Occipital lobe (tissue), 2 donors: Measurements from ENCODE around the gene ZCCHC24. TPM values are rescaled to one million over a fixed set of nuclear protein-coding genes. Genes with fewer than 3 reads are reported as not detected.

Source experiments
- DNase-seq: peaks from one replicate; lab custom pipeline; 2025; lab: John Stamatoyannopoulos, UW
- total RNA-seq: library from RNA; depleted of rRNA; stranded (reverse); fragments of >200 nt; gene quantifications from one replicate; pipeline ENCODE4 v1.2.3, GENCODE V29; 2014

Gene ZCCHC24
- total RNA-seq, 1 donor from 2014 or later = 6.2 TPM

DNA sequence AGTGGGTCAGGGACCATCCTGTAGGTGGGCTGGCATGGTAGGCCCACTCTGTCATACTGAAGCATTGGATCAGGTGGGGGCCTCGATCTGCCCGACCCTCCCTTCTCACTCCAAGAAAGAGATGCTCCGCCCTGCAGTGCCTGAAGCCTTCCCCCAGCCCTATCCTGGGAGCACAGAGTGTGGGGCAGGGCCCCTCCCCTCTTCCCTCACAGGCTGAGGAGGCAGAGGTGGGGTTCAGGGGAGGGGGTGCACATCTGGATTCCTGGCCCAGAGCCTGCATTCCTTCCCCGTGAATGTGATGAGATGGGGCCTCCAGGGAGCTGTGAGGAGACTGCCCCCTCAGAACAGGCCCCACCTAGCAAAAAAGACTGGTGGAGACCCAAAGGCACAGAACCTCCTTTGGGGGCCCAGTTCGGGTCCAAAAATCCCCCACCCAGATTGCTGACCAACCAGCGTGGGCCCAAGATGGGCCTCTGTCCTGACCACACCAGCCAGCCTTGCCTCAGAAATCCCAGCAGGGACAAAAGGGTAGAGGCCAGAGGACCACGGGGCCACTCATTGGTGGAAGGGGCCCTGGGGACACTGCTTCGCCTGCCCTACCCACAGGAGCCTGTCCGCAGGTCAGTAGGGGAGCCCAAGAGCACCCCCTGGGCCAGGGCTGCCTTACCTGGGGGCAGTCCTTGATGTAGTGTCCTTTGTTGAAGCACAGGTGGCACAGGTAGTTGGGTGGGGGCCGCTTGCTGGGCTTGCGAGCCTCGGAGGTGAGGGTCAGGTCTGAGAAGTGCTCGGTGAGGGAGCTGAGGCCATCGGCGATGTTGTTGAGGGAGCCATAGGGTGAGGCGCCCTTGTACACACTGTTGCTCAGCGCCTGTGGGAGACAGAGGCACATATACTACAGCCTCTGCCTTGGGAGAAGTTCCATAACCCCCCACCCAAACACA lies 13.3 kb downstream of the ZCCHC24 start:
- DNase-seq = no peak

DNA sequence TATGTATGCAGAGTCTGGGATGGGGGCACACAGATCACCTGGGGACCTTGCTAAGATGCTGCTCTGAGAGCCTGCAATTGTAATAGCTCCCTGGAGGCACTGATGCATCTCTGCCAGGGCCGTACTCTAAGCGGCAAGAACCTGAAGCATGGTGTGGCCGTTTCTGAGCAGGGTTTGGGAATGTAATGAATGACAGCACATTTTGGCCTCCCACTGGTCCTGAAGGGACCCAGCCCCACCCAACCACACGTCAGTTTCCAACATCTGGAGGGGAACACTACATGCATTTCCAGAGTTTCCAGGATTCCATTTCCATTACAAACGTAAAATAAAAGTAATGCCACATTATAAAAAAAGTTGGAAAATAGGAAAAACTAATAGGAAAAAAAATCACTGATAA lies 14.0 kb downstream of the ZCCHC24 start:
- DNase-seq = no peak

DNA sequence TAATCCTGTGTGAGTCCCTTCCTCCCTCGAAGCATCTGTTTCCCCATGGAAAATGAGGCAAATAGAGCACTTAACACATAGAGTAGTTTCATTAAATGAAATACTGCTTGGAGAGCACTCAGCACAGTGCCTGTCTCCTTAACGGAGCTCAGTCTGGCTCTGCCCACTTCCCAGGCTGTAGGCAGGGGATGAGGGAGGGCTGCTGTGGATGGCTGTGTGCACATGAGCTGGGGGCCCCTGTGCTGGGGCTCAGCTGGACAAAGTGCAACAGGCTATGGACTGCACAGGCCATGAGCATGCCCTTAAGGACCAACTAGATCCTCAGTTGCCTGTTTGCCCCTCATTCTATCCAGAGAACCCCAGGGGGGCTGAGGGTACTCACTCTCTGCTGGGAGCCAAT lies 14.5 kb downstream of the ZCCHC24 start:
- no peak for DNase-seq

DNA sequence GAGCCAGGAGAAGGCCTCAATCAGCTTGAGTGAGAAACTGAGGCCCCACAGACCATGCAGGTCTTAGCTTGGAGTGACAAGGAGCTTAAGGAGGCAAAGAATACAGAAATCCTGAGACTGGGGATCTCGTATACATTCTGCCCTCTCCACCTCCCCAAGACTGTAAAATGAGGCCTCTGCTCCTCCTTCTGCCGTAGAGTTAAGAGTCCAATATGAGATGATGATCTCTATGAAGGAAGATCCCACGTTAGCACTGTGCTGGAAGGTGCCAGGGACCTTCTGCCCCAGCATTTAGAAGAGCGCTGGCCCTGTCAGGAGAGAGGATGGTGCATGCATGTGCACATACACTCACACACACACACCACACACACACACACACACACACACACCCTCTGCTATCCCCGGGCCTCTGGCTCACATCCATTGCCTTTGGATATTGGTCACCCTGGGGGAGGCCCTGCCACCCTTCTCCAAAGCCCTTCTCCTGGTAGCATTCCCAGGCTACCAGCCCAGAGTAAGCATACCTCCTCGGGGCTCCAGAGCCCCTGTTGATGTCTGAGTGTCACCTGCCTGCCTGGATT lies 15.0 kb downstream of the ZCCHC24 start:
- no peak for DNase-seq

DNA sequence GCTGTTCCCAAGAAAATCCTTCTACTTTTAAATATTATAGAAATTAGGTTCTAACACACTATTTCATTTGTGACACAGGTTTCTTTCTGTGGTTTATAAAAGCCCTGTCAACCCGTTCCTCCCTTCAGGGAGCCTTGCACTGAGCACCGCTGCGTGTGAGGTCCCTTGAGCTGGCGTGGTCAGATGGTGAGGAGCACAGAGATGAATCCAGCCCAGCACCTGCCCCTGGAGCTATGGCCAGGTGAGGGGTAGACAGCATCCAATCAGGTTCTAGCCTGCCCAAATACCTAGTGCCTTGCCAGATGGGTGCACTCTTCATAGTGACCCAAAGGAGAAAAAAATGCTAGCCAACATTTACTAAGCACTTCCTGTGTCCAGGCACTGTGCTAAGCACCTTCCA lies 15.7 kb downstream of the ZCCHC24 start:
- DNase-seq = no peak

DNA sequence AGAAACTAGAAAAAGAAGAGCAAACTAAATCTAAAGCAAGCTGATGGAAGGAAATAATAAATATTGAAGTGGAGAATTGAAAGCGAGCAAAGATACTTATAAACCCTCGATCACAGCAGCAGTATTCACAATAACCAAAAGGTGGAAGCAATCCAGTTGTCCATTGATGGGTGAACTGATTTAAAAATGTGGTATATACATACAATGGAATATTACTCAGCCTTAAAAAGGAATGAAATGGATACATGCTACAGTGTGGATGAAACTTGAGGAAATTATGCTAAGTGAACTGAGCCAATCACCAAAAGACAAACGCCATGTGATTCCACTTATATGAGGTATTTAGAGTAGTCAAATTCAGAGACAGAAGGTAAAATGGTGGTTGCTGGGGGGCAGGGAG lies 17.5 kb downstream of the ZCCHC24 start:
- DNase-seq = no peak

DNA sequence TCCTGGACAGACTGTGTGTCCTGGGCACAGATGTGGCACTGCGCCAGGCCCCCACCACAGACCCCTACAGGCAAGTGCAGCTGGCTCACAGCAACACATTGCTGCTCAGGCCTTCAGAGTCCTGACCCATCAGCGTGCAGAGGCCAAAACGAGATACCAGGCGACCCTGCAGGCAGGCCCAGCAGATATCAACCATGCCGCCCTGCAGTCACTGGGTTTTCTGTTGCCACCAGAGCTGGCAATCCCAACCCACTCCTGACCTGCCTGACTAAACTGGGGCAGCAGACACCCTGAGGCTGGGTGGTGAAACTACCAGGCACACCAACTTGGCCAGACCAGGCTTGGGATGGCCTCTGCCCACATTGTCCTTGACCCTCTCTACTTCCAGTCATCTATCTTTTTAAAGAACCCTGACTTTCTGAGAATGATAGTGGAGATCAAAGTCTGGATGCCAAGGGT lies 20.3 kb downstream of the ZCCHC24 start:
- no peak for DNase-seq

DNA sequence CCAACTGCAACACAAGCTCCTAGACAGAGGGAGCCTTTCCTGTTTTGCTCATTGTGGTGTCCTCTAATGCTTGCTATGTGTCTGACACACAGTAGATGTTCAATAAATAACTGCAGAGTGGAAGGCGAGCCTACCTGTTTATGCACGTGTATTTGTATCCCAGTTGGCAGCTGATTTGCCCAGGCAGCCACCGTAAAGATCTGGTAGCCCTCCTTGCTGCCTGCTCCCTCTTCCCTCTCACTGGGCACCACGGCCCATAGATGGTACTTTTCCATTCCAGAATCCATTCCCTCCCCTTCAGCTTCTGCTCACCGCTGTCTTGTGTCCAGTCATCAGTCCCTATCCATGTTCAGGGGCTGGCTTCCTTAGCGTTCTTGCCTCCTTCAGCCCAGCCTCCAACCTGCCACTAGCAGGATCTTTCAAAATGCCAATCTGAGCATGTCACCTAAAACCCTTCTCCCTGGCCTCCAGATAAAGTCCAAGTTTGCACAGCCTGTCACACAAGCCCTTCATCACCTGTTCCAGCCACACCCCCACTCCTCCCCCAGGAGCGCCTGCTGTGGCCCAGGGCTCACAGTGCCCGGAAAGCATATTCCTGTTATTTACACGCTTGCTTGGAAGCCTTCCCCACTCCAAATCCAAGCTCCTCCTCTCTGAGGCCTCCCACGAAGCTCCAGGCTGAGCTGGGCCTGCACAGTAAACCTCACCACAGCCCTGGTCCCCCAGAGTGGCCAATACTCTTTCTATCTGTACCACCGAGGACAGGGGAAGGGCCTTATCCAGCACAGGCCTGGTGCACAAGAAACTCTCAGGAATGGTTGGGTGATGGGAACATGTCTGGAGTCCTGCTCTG lies 21.0 kb downstream of the ZCCHC24 start:
- DNase-seq = no peak

DNA sequence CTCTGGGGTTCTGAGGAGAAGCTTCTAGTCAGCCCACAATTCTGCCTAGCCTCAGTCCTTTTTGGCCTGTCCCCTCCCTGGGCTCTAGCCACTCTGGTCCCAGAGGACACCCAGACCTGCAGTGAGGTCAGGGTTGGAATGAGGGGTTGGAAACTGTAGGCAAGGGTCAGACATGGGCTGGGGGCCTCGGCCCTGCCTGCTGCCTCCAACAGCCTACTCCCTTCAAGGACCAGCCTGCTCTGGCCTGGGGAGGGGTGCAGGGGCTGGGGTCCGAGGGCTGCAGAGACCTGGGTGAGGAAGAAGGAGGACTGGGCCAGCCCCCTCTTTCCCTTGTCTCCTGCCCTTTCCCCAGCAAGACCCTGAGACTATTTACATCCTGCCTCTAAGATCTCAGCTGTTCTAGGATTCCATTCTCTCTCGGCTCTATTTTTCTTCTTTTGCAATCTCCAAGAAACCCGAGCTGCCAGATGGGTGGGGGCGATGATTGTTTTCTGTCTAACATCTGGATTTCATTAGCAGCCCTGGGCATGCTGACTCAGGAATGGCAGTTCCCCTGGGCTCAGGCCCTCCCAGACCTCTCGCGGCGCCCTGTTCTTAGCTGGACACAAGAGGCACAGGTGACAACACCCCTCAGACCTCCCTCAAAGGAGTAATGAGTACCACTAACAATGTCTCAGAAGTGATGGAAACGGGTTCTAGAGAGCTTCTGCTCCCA lies 23.1 kb downstream of the ZCCHC24 start:
- no peak for DNase-seq

DNA sequence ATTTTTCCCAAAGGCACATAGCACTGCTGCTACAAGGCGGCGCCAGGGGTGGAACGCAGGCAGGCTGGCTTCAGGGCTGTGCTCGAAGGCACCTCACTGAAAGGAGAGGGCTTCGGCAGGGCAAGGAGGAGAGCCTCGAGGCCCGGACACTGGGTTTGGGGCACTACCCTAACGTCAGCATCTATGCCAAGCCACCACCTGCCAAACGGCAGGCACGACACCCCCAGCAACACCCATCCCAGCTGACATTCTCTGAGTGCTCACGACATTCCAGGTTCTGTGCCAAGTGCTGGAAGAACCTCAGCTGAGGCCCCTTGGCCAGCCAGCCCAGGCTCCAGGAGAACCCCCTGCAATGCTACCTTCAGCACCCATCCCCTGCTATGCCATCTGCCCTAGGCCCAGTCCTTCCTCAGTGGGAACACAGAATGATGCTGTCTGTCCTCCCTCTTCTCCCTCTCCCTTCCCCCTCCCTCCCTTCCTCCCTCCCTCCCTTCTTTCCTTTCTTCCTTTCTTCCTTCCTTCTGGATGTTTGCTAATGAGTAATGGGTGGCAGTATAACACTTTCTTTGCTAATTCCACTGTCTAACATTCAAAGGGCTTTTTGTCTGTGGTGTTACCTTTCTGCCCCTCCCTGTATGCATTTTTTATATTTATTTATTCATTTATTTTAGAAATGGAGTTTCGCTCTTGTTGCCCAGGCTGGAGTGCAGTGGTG lies 24.3 kb downstream of the ZCCHC24 start:
- DNase-seq = no peak

DNA sequence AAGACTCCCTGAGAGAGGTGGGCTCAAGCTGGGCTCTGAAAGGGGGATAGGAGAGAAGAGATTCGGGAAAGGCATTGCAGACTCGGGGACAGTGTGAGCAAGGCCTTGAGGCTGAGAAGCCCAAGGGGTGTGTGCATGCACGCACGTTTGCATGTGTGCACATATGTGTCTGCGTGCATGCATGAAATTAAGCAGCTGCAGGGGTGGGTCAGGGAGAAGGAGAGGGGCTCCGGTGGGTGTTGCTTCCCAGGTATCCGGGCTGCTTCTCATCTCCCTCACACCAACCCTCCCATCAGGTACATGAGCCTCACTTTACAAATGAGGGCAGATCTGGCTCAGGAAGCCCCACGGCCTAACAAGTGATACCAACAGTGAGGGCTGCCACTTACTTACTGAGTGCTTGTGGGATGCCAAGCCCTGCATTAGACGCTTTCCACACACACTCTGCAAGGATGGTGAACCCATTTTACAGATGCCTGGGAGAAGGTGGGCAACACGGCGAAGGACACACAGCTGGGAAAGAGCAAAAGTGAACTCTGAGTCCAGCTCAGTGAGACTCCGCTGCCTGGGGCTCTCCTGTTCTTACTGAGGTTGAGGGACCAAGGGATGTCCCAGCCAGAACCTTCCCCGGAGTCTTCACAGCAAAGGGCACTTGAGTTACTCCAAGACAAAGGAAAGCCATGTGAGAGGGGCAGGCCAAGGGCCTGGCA lies 26.4 kb downstream of the ZCCHC24 start:
- DNase-seq = no peak

DNA sequence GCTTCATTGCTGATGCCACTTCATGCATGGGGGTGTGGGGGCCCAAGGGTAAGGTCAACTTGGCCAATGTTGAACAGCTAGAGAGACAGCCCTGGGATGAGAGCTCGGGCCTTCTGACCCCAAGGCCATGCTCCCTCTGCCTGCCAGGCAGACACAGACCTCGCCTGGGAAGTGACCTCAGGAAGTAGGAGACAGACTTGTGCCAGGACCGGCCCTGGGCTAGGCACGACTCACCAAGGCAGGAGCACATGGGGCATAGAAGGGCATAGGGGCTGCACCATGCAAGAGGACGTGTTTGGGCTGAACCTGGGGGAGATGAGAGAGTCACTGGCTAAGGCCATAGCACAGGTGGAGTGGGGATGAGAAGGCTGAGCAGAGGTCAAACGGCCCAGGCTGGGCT lies 27.1 kb downstream of the ZCCHC24 start:
- no peak for DNase-seq

DNA sequence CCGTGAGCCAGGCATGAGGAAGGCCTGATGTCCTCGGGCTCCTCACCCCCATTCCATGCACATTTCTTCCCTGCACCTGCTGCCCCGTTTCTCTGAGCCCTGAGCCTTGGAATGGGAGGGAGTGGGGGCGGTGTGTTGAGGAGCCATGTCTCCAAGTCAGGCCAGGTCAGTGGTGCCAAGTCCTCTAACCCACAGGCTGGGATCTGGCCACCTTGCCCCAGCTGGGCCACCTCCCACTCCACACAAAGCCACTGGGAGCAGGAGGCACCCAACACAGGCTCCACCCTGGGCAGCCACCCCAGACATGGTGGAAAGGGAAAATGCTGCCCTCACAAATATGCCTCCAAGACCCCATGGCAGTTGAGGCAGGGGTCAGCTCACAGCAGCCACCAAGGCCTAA lies 27.7 kb downstream of the ZCCHC24 start:
- no peak for DNase-seq

DNA sequence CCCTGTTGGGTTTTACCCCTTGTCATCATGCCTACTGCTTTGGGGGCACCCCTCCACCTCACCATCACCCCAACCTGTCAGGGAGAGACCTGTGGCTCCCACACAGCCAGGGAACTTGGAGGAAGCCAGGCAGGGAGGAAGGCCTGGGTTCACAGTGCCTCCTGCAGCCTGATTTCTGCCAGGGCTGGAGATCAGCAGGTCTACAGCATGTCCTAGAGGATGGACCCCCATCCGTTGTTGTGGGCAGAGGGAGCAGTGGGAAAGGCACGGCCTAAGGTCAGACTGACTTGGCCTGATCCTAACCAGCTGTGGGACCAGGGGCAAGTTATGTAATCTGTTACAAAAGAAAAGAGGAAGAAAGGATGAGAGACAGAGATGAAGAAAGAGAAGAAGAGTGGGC lies 28.2 kb downstream of the ZCCHC24 start:
- DNase-seq = no peak

DNA sequence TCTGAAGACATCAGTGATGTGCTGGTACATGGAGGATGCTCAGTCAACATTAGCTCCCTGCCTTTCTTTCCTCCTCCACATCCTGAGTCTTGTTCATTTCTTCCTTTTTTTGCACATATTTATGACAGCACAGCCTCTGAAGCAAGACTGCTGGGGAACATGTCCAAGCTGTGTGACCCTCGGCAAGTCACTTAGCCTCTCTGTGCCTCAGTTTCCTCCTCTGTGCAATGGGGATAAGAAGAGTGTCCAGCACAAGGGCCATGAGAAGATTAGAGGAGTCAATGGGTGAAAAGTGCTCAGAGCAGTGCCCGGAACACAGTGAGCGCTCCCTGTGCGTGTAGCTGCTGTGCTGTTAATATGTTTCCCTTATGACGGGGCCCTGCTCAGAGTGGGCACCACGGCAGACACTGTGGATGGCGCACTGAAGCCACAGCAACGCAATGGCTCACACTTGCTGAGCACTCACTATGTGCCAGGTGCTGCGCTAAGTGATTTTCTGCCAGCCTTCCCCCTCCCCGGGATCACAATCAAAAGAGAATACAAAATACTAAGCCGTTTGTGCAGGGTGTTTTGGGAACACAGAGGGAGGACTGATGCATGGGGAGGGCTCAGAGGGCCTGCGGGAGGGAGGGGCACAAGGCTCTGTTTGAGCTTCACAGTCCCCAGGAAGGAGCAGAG lies 28.7 kb downstream of the ZCCHC24 start:
- no peak for DNase-seq

DNA sequence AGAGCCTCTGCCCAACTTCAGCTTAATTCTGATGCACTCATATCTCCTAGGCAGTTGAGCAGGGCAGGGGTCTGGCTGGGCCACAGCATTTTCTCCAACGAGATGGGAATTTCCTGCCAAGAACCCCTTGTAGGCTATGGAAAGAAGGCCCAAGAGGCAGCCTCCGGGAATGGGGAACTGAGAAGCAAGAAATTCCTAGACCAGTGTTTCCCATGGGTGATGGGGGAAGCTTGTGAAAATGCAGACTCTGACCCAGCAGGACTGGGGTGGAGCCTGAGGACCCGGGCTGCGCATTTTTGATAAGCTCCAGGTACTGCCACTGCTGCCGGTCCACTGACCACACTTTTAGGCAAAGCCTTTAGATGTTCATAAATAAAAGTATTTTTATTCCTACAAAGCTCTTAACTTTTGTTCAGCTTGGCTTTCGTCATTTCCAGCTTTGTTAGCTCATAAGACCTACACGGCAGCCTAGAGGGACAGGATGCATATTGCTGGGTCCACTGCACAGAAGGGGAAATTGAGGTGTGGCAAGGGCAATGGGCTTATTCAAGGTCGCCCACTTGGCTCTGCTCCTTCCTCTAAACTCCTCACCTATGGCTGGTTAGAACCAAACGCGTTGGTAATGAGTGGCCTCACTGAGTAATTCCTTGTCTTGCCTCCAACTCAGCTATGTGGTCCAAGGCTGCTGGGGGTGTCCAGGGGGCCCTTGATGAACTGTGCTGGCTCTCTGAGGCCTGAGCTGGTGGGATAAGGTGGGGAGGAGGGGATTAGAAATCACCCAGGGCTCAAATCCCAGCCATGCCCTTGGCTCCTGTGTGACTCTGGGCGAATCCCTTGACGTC lies 29.5 kb downstream of the ZCCHC24 start:
- no peak for DNase-seq

DNA sequence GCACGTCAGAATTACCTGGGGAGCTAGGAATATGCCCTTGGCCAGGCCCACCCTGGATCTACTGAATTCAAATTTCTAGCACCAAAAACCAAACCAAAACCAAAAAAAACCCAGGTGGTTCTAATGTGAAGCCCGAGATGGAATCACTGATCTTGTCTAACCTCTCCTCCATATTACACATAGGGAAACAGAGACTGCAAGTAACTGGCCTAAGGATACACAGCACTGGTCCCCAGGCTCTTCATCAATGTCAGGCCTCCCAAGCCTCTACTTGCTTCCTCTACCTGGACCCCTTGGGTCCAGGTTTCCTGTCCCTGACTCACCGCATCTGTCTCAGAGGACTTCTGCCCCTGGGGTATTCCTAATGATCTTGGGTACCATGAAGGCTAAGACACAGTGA lies 30.7 kb downstream of the ZCCHC24 start:
- DNase-seq = no peak

DNA sequence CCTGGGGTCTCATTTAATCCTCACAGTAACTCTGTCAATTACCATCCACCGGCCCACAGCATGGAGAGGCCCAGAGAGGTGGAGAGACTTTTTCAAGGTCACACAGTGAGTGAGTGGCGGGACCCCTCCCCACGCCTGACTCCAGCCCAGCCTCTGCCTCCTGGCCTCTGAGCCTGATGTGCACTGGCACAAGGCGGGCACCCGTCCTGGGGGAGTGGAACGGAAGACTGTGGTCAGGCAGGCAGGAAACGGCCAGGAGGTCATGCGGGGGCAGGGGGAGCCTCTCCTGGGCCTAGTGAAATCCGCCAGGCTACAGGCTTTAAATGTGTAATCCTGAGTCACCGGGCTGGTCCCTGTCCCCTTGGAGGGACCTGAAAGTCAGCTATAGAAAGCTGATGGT lies 32.2 kb downstream of the ZCCHC24 start:
- no peak for DNase-seq

DNA sequence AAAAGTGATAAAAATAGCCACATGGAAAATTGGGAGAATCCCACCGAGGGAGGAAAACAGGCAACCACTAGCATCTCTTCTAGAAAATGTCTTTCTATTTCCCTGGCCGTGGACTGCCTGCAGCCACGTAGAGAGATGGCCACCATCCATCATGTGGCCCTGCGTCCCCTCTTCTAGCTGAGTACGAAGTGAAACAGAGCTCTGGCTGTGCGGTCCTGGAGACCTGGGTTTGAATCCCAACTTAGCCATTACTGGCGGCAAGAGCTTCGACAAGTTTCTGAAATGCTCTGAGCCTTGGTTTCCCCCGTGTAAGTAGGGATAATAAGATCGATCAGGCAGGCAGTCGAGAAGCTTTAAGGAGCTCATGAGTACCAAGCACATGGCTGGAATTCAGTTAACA lies 32.9 kb downstream of the ZCCHC24 start:
- DNase-seq = no peak
